PC-9 (cell line): ENCODE data around the gene PAFAH2.

ENCODE experiments used
- CTCF ChIP-seq: fragments of 200-600 bp; sonication (generic); conservative IDR thresholded peaks from 2 replicates; pipeline ENCODE4 v1.6.1; 2017; ENCODE audit warnings: mixed run types, antibody characterized with exemption, mild to moderate bottlenecking, moderate library complexity
- EZH2 ChIP-seq: fragments of 200-600 bp; sonication (generic); IDR thresholded peaks from 2 replicates; pipeline ENCODE4 v1.8.0; 2017; ENCODE audit warnings: antibody characterized with exemption, low read depth

- no peak for TF ChIP-seq CTCF
- TF ChIP-seq EZH2: no peak
Measured at GRCh38 chr1:26005434-26006105, 7.7 kb upstream of the PAFAH2 start.
